Psoas muscle (tissue), 8 donors: Measurements from ENCODE around the gene LZTS3. TPM values are rescaled to one million over a fixed set of nuclear protein-coding genes. Genes with fewer than 3 reads are reported as not detected.

Experiments used
- ATAC-seq, 4 donors: fragments of 200-7000 bp; cut with Tn5 transposase; one replicate each; pipeline ENCODE4 v1.9.1; 2020; ENCODE audit warnings: moderate library complexity in 3 of 4, mild to moderate bottlenecking in 2 of 4
- DNase-seq, 2 donors: peaks; one replicate each; pipeline ENCODE4 v3.0.0-alpha.2; 2020
- H3K27ac ChIP-seq: fragments of 200-600 bp; one replicate; pipeline ENCODE4 v1.8.0; 2022
- H3K27me3 ChIP-seq, 3 donors: fragments of 200-600 bp in 1 of 3; one replicate each; pipeline versions ENCODE4 v1.6.1 to v1.8.0; 2013 to 2022; ENCODE audit warnings: low read length in 2 of 3, mild to moderate bottlenecking in 2 of 3, moderate library complexity in 1 of 3; ENCODE audit not compliant: insufficient read depth in 3 of 3
- H3K36me3 ChIP-seq, 2 donors: fragments of 200-600 bp in 1 of 2; one replicate each; pipeline versions ENCODE4 v1.6.1 to v1.8.0; 2013 to 2022; ENCODE audit warnings: low read depth in 1 of 2, mild to moderate bottlenecking in 1 of 2, moderate library complexity in 1 of 2; ENCODE audit not compliant: insufficient read depth in 1 of 2
- H3K4me1 ChIP-seq: fragments of 200-600 bp; one replicate; pipeline ENCODE4 v1.8.0; 2022
- H3K4me3 ChIP-seq: fragments of 200-600 bp; one replicate; pipeline ENCODE4 v1.8.0; 2022; ENCODE audit warnings: mild to moderate bottlenecking
- H3K9me3 ChIP-seq: fragments of 200-600 bp; one replicate; pipeline ENCODE4 v1.8.0; 2022
- WGBS, 3 donors: extraction: QIAGEN DNeasy Blood & Tissue Kit; methylation state at CpG; one replicate each; pipeline versions ENCODE4 v1.1.6 to v1.1.7; 2013; 5-methylcytosine and 5-hydroxymethylcytosine counted together
- intact Hi-C, 2 donors: fragments of 100-400 bp; cut with DNase I; formaldehyde crosslinking; loops; one replicate each; pipeline versions ENCODE4 v1.11.0 to v1.14.2; 2022
- polyA plus RNA-seq, 3 donors: library from polyadenylated mRNA; stranded (reverse); fragments of 200-250 nt; gene quantifications; one replicate each; pipeline ENCODE4 v1.2.3, GENCODE V29; 2013
- total RNA-seq, 4 donors: library from RNA; stranded (reverse); fragmentation: NEBNext Ultra II Directional in 2 of 4; extraction: Animal tissue kit (Norgen Biotek cat#: 25700) in 2 of 4; gene quantifications; one replicate each; pipeline versions ENCODE4 v1.2.1 to v1.2.4, GENCODE V29; 2021 to 2023
- TF ChIP-seq, protein P1 (sequence below): fragments of 200-600 bp; IDR thresholded peaks from one replicate; pipeline ENCODE4 v1.8.0; 2022; ENCODE audit warnings: antibody characterized with exemption
- donor health status: healthy with polysubstance abuse.
- donor health status: DM: no; HTN: no; CAD: no; lungs with moderate emphysema.
- donor health status: Bipolar disorder and iron deficiency.
- donor health status: healthy.
- donor health status: DM: yes; HTN: yes; CAD: no.
- donor health status: DM: no; HTN: no; CAD: no.
- donor health status: DM: no; HTN: no; CAD: no.
- donor health status: DM: yes; HTN: yes; CAD: no.

The LZTS3 gene
- total and polyA plus RNA-seq, 7 donors = 4.1 to 13.7 (median 7.9) TPM

DNA sequence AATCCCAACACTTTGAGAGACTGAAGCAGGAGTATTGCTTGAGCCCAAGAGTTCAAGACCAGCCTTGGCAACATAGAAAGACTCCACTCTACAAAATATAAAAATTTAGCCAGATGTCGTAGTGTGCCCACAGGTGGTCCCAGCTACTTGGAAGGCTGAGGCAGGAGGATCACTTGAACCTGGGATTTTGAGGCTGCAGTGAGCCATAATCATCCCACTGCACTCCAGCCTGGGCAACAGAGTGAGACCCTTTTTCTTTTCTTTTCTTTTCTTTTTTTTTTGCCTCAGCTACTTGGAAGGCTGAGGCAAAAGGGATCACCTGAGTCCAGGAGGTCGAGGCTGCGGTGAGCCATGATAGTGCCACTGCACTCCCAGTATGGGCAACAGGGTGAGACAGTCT is 31.6 kb downstream of the LZTS3 start:
- intact Hi-C loops = no loop called here
- ATAC-seq = no peak
- Histone ChIP-seq H3K9me3 (no peaks in the 10 kb centered on the region), H3K4me3 (no peak overlapping the region), H3K36me3 (peaks cover 0 to 6% of the 10 kb centered on the region in 2 donors), H3K27me3 (no peaks in the 10 kb centered on the region), H3K27ac (no peak overlapping the region), H3K4me1 (peaks cover 21% of the 10 kb centered on the region)
- TF ChIP-seq, protein P1, sequence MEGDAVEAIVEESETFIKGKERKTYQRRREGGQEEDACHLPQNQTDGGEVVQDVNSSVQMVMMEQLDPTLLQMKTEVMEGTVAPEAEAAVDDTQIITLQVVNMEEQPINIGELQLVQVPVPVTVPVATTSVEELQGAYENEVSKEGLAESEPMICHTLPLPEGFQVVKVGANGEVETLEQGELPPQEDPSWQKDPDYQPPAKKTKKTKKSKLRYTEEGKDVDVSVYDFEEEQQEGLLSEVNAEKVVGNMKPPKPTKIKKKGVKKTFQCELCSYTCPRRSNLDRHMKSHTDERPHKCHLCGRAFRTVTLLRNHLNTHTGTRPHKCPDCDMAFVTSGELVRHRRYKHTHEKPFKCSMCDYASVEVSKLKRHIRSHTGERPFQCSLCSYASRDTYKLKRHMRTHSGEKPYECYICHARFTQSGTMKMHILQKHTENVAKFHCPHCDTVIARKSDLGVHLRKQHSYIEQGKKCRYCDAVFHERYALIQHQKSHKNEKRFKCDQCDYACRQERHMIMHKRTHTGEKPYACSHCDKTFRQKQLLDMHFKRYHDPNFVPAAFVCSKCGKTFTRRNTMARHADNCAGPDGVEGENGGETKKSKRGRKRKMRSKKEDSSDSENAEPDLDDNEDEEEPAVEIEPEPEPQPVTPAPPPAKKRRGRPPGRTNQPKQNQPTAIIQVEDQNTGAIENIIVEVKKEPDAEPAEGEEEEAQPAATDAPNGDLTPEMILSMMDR = no peak
- DNase-seq = no peak
- 95 to 96% (median 96%) methylated on average over 3 of the region's 3 CpGs for WGBS, 3 donors

DNA sequence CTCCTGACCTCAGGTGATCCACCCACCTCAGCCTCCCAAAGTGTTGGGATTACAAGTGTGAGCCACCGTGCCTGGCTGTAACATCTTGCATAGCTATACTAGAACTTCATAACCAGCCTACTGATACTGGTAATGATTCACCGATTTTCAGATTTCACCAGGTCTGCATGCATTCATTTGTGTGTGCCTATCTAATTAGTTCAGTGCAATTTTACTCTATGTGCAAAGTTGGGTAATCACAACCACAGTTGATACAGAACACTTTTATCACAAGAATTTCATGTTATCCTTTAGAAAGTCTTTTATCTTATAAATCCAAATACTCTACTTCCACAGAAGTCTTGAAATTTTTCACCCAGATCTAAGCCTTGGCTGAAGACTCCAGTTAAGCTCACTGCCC is 35.9 kb downstream of the LZTS3 start:
- H3K4me3 ChIP-seq = no peak overlapping the region
- TF ChIP-seq, protein P1 = no peak
- ATAC-seq (no peak), DNase-seq (no peak)
- H3K36me3 ChIP-seq = no peaks in the 10 kb centered on the region
- H3K27ac ChIP-seq = no peak overlapping the region
- no peaks in the 10 kb centered on the region for H3K27me3 ChIP-seq
- intact Hi-C loops = no loop called here
- H3K9me3 ChIP-seq = no peaks in the 10 kb centered on the region
- 92 to 97% (median 94%) methylated on average over 2 of the region's 2 CpGs for WGBS, 3 donors
- H3K4me1 ChIP-seq = peaks cover 11% of the 10 kb centered on the region

DNA sequence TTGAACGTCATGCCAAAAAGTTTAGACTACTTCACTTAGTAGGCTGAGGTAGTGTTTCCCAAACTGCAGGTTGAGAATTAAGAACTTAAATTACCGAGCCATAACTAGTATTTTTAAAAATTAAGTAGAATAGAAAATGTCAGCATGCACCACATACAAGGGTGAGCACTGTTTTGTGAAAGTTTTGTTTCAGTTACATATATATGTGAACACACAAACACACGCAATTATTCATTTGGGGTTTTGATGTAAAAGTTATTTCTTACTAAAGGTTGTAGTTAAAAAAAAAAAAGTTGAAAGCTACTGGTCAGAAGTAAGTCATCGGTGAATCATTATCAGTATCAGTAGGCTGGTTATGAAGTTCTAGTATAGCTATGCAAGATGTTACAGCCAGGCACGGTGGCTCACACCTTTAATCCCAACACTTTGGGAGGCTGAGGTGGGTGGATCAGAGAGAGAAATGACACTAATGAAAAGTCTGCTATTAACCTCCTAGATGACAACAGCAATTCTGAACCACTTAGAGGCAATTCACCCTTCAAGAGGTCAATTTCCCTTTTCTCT is 37.8 kb downstream of the LZTS3 start:
- no peaks in the 10 kb centered on the region for H3K36me3 ChIP-seq
- ATAC-seq (no peak), DNase-seq (no peak)
- TF ChIP-seq, protein P1 = no peak
- 83 to 87% (median 84%) methylated on average over 5 of the region's 5 CpGs for whole genome bisulfite sequencing, 3 donors
- peaks cover 8% of the 10 kb centered on the region for H3K4me1 ChIP-seq
- no peak overlapping the region for H3K27ac ChIP-seq
- intact Hi-C loops = no loop called here
- H3K27me3 ChIP-seq = no peaks in the 10 kb centered on the region
- H3K4me3 ChIP-seq = no peak overlapping the region
- H3K9me3 ChIP-seq = no peaks in the 10 kb centered on the region

DNA sequence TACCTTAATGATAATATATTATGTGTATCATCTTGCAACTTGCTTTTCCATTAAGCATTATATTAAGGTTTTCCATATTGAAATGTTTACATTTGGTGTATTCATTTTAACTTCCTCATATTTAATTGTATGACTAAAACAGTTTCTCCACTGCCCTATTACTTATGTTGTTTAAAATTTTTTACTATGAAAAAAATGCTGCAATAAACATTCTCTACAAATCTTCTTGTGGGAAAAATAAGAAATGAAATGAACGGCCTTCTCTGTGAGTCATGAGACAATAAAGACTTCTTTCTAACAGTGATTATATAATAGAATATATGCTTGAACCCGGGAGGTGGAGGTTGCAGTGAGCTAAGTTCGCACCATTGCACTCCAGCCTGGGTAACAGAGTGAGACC is 39.2 kb downstream of the LZTS3 start:
- intact Hi-C loops = no loop called here
- no peaks in the 10 kb centered on the region for H3K27me3 ChIP-seq
- H3K9me3 ChIP-seq = no peaks in the 10 kb centered on the region
- H3K4me1 ChIP-seq = peaks cover 10% of the 10 kb centered on the region
- TF ChIP-seq, protein P1 = no peak
- H3K4me3 ChIP-seq = no peak overlapping the region
- H3K36me3 ChIP-seq = no peaks in the 10 kb centered on the region
- DNase-seq = no peak
- no peak for ATAC-seq
- H3K27ac ChIP-seq = no peak overlapping the region
- WGBS, 3 donors = 90 to 95% (median 94%) methylated on average over 3 of the region's 3 CpGs

DNA sequence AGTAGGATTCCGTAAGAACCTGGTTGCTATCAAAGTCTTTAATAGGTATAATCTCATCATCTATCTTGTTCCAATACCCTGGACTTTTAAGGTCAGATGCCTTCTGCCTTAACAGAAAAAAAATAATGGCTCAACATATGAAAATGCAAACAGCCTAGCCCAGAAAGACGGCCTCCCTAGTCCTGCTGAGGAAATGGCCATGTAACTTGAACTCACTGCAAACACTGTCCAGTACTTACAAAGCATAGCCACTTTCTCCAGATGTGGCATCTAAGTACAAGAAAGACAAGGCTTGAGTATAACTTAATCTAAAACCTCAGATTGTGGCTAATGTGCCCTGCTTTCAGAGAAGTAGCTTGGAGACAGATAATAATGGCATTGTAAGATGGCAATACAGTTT is 40.2 kb downstream of the LZTS3 start:
- ATAC-seq (no peak), DNase-seq (no peak)
- Histone ChIP-seq H3K27ac (no peak overlapping the region), H3K36me3 (no peaks in the 10 kb centered on the region), H3K4me1 (peaks cover 17% of the 10 kb centered on the region), H3K9me3 (no peaks in the 10 kb centered on the region), H3K27me3 (no peaks in the 10 kb centered on the region), H3K4me3 (no peak overlapping the region)
- 77 to 93% (median 83%) methylated on average over 2 of the region's 2 CpGs for WGBS, 3 donors
- TF ChIP-seq, protein P1 = no peak
- intact Hi-C loops = no loop called here
